HG03521 (cell line): ENCODE data around the gene NHSL2.

Experiments
- ATAC-seq: cut with Tn5 transposase; IDR thresholded peaks from one replicate; pipeline ENCODE4 v1.9.1; 2021; ENCODE audit warnings: mild to moderate bottlenecking, moderate library complexity; ENCODE audit not compliant: unreplicated experiment

NHSL2 gene

DNA sequence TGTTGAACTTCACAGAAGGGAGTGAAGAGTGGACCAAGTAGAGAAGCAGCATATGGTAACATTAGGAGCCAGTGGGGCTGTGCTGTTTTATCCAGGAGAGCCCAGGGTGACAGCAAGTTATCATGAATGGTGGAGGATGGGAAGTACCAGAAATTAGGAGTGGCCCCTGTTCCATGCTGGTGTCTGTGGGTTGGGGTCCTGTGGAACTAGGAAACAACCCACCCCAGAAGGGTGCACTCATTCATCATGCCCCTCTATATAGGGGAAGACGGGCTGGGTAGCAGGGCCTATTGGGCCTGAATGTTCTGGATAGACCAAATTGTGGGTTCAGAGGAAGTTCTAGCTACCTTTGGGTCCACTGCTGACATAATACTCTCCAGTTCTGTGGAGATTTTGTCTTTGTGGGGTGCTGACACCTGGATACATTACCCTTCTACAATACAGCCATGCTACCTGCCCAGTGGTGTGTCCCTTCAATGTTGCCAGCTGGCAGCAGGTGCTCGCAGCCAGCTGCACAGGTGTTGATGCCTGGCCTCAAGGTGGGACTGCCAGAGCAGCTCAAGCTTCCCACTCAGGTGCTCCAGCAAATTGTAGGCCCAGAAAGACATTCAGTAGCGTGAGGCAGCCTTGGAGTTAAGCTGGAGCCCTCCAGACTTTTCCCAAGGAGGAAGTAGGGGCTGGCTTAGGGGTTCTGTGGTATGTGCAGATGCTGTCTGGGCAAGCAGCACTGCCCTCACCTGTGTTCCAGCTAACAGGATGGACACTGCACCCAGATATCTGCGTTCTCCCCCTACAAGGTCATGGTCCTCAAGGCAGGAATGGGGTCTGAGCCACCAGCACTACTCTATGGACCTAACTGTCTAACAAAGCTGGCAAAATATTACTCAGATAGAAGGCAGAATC is 106.5 kb downstream of the NHSL2 start:
- ATAC-seq, result no peak

GRCh38 chrX:72018277-72019112 is 107.8 kb downstream of the NHSL2 start:
- peak; percentile 66 for ATAC-seq

DNA sequence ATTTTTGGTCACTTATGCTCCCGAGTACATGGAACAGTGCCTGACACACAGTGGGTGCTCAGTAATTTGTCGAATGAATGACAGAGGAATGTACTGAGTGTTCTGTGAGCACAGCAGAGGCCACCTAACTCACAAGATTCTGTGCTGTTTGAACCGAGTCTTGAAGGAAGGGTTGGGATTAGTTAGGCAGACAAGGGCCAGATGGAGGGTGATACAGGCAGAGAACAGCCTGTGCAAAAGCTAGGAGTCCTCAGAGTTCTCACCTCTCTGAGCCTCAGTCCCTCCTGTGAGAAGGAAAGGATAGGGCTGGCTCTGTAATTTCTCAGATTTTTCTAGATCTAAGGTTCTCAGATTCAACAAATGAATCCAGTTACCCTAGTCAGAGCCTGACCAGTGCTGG is 108.8 kb downstream of the NHSL2 start:
- no peak for ATAC-seq

GRCh38 chrX:72020204-72020603 is 109.6 kb downstream of the NHSL2 start:
- no peak for ATAC-seq

- ATAC-seq, result no peak
These were observed 110.1 kb downstream of the NHSL2 start for GRCh38 chrX:72020788-72021187.

DNA sequence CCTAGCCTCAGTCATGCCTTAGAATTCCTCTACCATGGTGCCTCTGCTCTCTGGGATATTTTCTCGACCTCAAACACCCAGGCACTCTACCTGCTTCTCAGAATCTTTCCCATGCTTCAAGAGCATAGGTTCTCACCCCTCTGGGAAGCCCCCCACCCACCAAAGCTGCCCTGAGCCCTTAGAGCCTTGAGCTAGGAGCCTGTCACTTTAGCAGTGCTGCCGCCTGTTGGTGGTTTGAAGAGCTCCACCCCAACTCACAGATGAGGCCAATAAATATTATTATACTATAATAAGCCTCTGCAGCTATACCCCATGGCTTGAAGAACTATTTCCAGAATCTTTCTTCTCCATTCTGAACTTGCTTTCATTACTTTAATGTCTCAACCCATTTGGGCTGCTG is 111.3 kb downstream of the NHSL2 start:
- ATAC-seq, result no peak

GRCh38 chrX:72023071-72023470 is 112.4 kb downstream of the NHSL2 start:
- ATAC-seq, result no peak

DNA sequence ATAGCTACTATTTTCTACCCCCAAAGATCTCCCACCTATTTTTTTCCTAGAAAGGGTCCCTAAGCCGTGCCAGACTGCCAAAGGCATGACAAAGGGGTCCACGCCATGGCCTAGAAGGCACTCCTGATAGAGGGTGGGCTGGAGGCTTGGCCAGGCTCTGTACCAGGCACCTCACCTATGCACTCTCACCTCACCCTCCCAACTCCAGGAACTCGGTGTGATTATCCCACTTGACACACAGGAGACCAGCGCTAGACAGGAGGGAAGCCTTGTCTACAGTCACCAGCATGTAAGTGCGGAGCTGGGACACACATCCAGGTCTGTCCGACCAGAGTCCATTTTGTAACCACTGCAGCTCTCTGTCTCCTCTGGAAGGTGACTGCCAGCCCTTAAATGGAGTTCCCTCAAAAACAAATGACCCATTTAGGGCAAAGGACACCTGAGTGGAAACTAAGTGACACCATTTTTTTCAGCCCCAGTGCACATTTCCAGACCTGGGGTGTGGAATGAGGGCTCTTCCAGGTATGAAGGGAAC is 114.7 kb downstream of the NHSL2 start:
- no peak for ATAC-seq

GRCh38 chrX:72026341-72027023 is 115.8 kb downstream of the NHSL2 start:
- no peak for ATAC-seq

DNA sequence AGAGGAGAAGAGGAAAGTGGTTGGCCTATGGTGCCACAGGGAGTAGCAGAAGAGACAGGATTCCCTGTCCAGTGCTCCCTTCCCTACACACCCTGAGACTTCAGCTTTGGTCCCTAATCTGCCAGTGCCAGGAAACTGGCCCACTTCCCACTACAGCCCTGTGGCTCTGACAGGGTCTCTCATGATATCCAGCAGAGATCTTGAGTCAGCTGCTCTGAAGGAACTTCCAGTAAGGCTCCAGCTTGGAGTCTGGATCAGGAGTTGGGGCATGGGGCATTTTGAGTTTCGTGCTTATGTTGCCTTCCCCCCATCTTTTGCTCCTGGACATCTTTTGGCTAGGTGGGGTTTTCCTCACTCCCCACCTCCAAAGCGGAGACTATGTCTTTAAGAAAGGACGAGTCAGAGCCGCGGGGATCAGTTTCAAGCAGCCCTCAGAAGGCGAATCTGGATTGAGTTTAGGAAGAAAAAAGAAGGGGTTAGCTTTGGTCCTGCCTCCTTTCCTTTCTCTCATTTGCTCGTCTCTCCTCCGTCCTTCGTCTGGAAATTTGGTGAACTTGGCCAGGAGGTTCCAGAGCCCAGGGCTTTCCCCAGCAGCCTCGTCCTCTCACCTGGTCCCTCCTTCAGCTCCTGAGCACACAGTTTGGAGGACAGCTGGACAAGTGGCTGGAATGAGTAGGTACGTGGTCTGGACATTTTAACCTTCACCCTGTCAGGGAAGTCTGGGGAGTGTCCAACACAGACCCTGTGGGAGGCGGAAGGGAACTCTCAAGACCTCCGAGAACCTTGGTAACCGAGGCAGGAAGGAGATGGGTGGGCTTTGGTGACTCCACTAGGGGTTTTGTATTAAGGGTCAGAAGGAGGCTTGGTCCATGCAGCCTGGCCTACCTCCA is 116.6 kb downstream of the NHSL2 start:
- no peak for ATAC-seq

DNA sequence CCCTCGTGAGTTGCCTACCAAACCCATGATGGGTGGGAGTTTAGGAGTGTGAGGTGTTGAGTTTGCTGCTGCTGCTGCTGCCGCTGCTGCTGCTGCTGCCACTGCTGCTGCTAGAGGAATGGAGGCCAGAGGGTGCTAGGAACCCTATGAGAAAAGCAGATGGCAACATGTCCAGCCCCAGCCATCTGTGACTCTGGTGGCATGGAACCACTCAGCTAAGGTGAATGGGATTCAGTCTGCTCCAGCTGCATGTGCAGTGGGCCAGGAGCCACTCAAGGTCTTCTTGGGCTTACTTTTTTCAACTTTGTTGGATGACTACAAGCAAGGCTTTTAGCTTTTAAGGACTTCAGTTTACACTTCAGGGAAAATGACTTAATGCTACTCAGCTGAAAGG is 117.3 kb downstream of the NHSL2 start:
- ATAC-seq, result no peak

DNA sequence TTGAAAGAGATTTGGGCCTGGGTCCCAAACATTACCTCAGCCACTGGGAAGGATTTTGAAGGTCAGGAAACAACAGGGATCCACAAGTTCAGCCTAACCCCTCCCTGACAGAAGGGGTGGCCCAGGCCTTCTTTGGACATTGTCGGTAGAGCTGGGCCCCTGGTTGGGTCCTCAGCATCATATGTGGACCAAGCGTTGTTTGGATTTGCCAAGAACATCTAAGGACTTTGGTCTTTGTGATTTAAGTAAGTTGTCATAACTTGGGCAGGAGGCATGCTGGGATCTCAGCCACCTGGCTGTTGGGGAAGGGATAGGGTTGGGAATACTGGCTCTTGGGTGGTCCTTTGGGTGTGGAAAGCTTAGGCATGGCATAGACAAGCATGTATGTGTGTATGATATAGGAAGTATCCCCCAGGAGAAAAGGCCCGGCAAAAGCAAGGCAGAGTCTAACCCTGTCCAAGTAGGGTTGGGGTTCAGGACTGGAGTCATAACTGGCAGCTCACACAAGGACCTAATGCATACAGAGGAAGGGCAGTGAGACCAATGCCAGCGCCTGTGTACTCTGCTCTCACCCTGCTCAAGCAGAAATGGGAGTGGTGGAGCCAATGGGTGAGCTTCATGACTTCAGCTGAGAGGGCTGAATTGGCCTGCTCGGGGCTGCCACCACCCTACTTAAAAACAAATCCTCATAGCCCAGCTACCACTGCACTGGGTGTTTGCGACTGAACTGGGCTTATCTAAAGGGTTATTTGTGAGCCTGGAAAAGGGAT is 118.2 kb downstream of the NHSL2 start:
- no peak for ATAC-seq

GRCh38 chrX:72029483-72030411 is 119.1 kb downstream of the NHSL2 start:
- no peak for ATAC-seq

GRCh38 chrX:72030431-72030830 is 119.8 kb downstream of the NHSL2 start:
- ATAC-seq, result no peak

DNA sequence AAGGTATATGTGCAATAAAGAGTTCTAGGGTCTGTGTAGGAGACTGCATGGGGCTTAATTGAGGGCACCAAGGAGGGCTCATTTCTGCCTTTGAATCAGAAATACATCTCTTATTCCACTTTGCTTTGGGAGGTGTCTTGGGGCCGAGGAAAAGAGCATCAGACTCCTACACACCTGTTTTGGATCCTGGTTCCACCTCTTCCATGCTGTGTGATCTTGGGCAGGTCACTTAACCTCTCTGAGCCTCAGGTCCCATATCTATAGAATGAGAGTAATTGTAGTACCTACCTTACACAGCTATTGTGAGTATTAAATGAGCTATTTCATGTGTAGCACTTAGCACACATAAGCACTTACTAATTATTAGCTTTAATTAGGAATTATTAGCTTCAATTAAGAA is 120.5 kb downstream of the NHSL2 start:
- no peak for ATAC-seq

DNA sequence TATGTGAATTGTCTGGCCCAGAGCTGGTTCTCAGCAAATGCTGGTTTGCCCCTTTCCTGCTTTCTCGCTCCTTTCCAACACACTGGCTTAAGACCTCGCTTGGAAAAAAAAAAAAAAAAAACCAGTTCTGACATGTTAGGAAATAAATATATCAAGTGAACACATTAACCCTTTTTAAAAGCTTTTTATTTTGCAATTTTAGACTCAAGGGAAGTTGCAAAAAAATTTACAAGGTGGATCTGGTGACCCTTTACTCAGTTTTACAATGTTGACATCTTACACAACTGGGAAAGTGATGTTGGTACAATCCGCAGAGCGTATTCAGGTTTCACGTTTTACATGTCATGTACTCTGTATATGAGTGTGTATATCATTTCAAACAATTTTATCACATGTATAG is 121.0 kb downstream of the NHSL2 start:
- no peak for ATAC-seq

- no peak for ATAC-seq
These were observed 127.0 kb downstream of the NHSL2 start for GRCh38 chrX:72037601-72038000.

DNA sequence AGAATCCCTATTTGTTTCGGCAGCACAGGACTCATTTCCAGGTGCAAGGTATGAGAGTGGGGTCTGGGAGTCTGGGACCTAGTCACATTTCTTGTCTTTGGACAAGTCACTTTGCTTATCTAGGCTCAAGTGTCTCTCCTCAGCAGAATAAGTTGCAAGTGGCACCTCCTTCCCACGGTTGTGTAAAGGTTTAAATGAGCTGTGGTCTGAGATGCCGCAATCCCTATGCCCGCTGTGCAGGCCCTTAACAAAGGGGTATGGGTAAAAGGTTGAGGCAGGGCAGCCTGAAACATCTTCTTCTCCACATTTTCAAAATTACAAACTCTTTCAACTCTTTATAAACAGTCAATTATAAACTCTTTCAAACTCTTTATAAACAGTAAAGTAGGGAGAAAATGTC is 127.4 kb downstream of the NHSL2 start:
- no peak for ATAC-seq
